HAP-1 (cell line): ENCODE measurements around the gene SLC16A8.

ENCODE experiments used
- DNase-seq, 2 experiments: peaks; one replicate each; pipeline ENCODE4 v3.0.0-alpha.2; 2016 to 2020; ENCODE audit warnings: low spot score in 2 of 2
- H3K27me3 ChIP-seq: fragments of 250-450 bp; sonication (Bioruptor Pico); 2 replicates; pipeline ENCODE4 v1.5.1; 2020; ENCODE audit warnings: low read depth, mild to moderate bottlenecking, moderate library complexity
- H3K36me3 ChIP-seq: fragments of 250-450 bp; sonication (Bioruptor Pico); replicated peaks from 2 replicates; pipeline ENCODE4 v1.5.1; 2020; ENCODE audit warnings: mild to moderate bottlenecking
- H3K4me1 ChIP-seq: fragments of 250-450 bp; sonication (Bioruptor Pico); 2 replicates; pipeline ENCODE4 v1.5.1; 2020; ENCODE audit warnings: mild to moderate bottlenecking
- H3K4me3 ChIP-seq: fragments of 250-450 bp; sonication (Bioruptor Pico); 2 replicates; pipeline ENCODE4 v1.5.1; 2020; ENCODE audit warnings: mild to moderate bottlenecking, moderate library complexity
- H3K9me3 ChIP-seq: fragments of 250-450 bp; sonication (Bioruptor Pico); 2 replicates; pipeline ENCODE4 v1.5.1; 2020; ENCODE audit warnings: mild to moderate bottlenecking, moderate library complexity
- in situ Hi-C: fragments of 300-500 bp; cut with MboI; formaldehyde crosslinking; loops from 3 replicates; pipeline ENCODE4 v1.14.3; 2020; ENCODE audit warnings: low sequenced_read_pairs, inconsistent platforms, mixed read lengths

SLC16A8 gene

GRCh38 chr22:38067761-38068360 lies 16.1 kb downstream of the SLC16A8 start:
- H3K4me3 ChIP-seq = no peak overlapping the region
- no peaks in the 10 kb centered on the region for H3K9me3 ChIP-seq
- no peaks in the 10 kb centered on the region for H3K4me1 ChIP-seq
- no peak for DNase-seq
- no peaks in the 10 kb centered on the region for H3K27me3 ChIP-seq
- in situ Hi-C loops = no loop called here
- peaks cover 27% of the 10 kb centered on the region for H3K36me3 ChIP-seq

DNA sequence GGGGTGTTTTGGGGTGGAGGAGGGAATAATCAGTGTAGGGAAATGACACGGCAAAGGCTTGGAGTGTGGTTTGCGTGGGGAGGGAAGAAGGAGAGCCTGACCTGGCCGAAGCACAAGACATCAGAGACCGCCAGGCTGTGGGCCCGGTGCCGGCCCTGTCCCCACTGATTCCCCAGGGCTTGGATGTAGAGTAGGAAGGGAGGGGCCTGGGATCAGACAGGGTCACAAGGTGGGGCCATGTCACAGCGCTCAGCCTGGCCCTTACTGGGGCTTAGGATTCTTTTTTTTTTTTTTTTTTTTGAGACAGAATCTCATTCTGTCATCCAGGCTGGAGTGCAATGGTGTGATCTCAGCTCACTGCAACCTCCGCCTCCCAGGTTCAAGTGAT lies 17.0 kb downstream of the SLC16A8 start:
- H3K9me3 ChIP-seq = no peaks in the 10 kb centered on the region
- no peak for DNase-seq
- in situ Hi-C loops = no loop called here
- peaks cover 27% of the 10 kb centered on the region for H3K36me3 ChIP-seq
- H3K4me1 ChIP-seq = no peaks in the 10 kb centered on the region
- no peak overlapping the region for H3K4me3 ChIP-seq
- H3K27me3 ChIP-seq = no peaks in the 10 kb centered on the region

- Histone ChIP-seq H3K9me3 (no peaks in the 10 kb centered on the region), H3K27me3 (no peaks in the 10 kb centered on the region), H3K4me1 (no peaks in the 10 kb centered on the region), H3K4me3 (no peak overlapping the region), H3K36me3 (peaks cover 24% of the 10 kb centered on the region)
- in situ Hi-C loops = no loop called here
- no peak for DNase-seq
Measured at GRCh38 chr22:38066381-38067027, 17.5 kb downstream of the SLC16A8 start.

DNA sequence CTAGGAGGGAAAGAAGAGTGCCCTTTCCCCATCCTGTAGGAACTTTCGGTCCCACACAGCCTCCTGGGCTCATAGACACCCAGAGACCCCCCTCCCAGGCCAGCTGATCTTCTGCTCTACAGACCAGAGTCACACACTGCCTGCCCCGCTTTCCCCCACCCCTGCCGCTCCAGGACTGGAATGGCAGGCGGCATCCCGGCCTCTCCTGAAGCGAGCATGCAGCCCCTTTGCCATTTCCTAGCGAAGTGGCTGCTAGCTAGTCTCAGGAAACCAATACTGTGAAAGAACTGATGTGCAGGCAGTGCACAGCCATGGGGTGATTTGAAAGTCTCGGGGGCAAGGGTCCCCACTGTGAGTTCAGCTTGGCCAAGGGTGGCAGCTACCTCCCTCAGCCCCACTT lies 18.4 kb downstream of the SLC16A8 start:
- in situ Hi-C loops = no loop called here
- no peak for DNase-seq
- H3K27me3 ChIP-seq = no peaks in the 10 kb centered on the region
- H3K4me3 ChIP-seq = no peak overlapping the region
- no peaks in the 10 kb centered on the region for H3K4me1 ChIP-seq
- H3K9me3 ChIP-seq = no peaks in the 10 kb centered on the region
- peaks cover 22% of the 10 kb centered on the region for H3K36me3 ChIP-seq

GRCh38 chr22:38062791-38063190 lies 21.2 kb downstream of the SLC16A8 start:
- H3K36me3 ChIP-seq = peaks cover 19% of the 10 kb centered on the region
- in situ Hi-C loops = no loop called here

DNA sequence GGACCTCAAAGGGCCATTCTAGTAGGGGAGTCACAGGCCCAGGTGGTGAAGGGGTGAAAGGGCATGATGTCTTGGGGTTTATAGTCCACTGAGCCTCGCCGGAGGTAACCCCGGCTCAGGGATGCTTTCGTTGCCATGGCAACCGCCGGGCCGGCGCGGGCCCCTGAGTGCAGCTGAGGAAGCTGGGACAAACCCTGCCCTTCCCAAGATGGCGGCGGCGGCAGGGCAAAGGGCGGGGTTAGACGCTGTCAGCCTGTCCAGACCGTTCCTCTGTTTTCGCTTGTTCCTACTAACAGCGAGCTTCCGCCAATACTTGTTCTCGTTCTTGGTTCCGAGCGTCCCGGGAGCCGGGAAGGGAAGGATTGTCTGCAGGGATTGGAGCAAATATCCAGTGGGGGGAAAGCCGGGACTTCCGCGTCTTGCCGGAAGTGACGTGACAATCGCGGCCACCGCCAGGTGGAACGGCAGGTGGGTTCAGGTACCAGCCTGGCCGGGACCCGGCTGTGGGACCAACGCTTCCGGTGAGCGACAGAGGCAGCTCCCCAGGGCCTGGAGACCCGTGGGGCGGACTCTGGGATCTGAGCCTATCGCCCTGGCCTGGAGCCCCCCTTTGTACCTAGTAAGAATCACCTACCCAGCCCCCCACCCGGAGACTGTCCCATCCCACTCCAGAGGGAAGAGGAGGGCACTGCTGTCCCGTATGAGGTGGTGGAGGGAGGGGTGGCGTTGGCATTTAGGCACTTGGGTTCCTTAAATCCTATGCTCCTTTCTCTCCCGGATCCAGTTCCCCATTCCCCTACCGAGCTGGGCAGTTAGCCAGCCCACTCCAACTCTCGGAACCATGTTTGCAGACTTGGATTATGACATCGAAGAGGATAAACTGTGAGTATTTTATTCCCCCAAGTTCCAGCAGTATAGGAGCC lies 26.8 kb downstream of the SLC16A8 start, which contains the start of gene PICK1:
Gene PICK1, plus strand, starts transcription at position 436 of the 923 bp plus-strand sequence. Its CDS starts 406 bp downstream, at position 842.
- in situ Hi-C loops = no loop called here
- DNase-seq = peak; percentile 86 to 91
- H3K4me1 ChIP-seq = peaks cover 5% of the 10 kb centered on the region; the same call in 1 of the 2 replicates

More at GRCh38 chr22:38062791-38063190, 21.2 kb downstream of the SLC16A8 start:
- Histone ChIP-seq H3K4me1 (peaks cover 4% of the 10 kb centered on the region; the same call in 1 of the 2 replicates), H3K4me3 (no peak overlapping the region), H3K27me3 (no peaks in the 10 kb centered on the region), H3K9me3 (no peaks in the 10 kb centered on the region)
- DNase-seq = no peak

DNA sequence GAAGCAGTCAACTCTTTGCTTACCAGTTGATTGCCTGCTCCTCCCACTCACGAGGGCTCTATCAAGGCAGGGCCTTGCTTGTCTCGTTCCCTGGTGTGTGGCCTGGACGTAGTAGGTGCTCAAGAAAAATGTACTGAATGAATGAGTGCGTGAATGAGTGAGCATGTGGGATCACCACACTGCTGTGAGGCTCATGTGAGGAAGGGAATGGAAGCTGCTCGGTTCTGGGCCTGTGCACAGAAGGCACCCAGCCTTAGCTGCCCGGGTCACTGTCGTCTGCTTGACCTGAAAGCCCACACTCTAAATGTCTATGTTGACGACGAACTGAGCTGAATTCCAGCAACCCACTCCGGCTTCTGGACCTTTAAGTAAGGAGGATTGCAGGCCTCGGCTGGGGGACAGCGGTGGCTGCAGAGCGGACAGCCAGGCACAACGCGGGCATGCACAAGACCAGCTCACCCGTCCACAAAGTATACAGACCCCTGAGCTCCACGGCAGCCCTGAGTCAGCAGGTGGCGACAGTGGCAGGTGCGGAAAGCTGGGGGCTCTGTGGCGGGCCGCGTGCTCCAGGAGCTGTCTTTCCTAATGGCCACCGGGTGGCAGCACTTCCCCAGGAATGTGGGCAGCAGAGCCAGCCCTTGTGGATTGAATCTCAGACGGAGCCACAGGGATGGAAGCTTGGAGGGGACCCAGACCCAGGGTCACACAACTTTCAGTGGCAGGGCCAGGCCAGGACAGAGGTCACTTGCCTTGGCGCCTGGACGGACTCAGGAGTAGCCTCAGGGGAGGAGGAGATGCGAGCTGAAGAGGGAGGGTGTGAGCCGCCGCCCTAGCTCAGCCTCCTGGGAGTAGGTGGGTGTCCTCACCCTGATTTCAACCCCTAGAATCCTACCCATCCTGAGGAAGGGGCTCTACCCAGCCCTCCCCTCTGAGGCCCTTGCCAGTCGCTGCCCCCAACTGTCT lies 31.8 kb downstream of the SLC16A8 start:
- DNase-seq = peak; percentile 83 to 91
- no peaks in the 10 kb centered on the region; the same call in 1 of the 2 replicates for H3K4me1 ChIP-seq
- peaks cover 5% of the 10 kb centered on the region; the same call in 1 of the 2 replicates for H3K27me3 ChIP-seq
- in situ Hi-C loops = loop anchor here (5.0 kb wide), 1 partner anchor 520 kb away; the partner anchor contains the start of gene DMC1
- no peak overlapping the region for H3K4me3 ChIP-seq
- H3K9me3 ChIP-seq = no peaks in the 10 kb centered on the region
- no peaks in the 10 kb centered on the region for H3K36me3 ChIP-seq

More for the DNA sequence above, 26.8 kb downstream of the SLC16A8 start, which contains the start of gene PICK1:
- Histone ChIP-seq H3K4me3 (peak within 1 kb of the TSS; percentile 62), H3K36me3 (peaks cover 5% of the 10 kb centered on the region), H3K9me3 (no peaks in the 10 kb centered on the region), H3K27me3 (no peaks in the 10 kb centered on the region)

- no peaks in the 10 kb centered on the region for H3K4me1 ChIP-seq
- H3K9me3 ChIP-seq = no peaks in the 10 kb centered on the region
- no peak overlapping the region for H3K4me3 ChIP-seq
- DNase-seq = no peak
- in situ Hi-C loops = loop anchor here (5.0 kb wide), 1 partner anchor 521 kb away; the partner anchor contains the start of gene DMC1
- H3K36me3 ChIP-seq = no peaks in the 10 kb centered on the region
- peaks cover 5% of the 10 kb centered on the region; the same call in 1 of the 2 replicates for H3K27me3 ChIP-seq
Measured at GRCh38 chr22:38051261-38051660, 32.7 kb downstream of the SLC16A8 start.

DNA sequence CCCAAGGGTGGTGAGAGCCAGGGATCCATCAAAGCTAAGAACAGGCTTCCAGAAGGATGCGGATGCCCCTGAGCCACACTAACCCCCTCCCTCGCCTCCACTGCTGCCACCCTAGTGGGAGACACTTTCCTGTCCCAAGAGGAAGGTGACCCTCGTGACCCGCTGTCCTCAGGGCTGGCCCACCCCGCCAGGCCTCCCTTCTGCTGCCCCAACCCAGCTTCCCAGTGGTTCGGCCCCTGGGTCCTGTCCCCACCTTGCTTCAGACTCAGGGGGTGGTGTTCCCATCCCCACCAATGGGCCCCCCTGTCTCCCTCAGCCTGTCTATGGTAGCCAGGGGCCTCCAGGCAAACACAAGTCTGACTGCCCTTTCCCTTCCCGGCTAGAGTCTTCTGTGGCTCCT lies 33.3 kb downstream of the SLC16A8 start:
- Histone ChIP-seq H3K4me1 (no peaks in the 10 kb centered on the region), H3K36me3 (no peaks in the 10 kb centered on the region), H3K9me3 (no peaks in the 10 kb centered on the region), H3K27me3 (peaks cover 5% of the 10 kb centered on the region; the same call in 1 of the 2 replicates), H3K4me3 (no peak overlapping the region)
- no peak for DNase-seq
- in situ Hi-C loops = loop anchor here (5.0 kb wide), 1 partner anchor 522 kb away; the partner anchor contains the start of gene DMC1

DNA sequence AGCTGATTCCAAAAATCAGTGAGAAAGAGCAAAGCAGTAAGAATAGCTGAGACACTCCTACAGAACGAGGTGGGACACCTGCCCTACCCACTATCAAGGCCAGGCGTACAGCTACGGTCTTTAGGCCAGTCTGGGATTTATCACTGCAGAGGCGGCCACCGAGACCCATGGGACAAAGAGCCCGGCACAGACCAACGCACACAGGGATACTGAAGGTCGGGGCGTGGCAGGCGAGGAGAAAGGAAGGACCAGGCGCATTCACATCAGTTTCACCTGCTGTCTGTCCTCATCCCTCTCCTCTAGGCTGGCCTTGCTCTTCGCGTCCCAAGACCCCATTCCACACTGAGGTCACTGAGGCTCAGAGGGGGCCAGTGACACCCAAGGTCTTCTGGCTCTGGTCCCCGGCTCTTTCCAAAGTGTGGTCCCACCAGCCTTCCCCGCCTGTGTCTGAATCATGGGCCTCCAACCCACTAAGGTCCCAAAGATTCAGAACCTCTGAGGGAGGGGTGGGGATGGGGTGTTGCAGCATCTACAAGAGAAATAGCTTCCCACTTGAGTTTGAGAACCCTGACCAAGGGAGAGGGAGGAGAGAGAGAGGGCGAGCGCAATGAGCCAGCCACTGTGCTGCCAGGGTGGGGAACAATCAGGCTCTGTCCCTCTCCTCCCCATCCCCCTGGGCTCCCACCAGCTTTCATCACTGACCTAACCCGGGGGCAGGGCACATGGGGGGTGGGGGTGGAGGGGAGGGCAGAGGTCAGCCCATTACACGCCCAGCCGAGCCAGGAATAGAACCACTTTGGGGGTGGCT lies 34.0 kb downstream of the SLC16A8 start:
- in situ Hi-C loops = loop anchor here (5.0 kb wide), 1 partner anchor 522 kb away; the partner anchor contains the start of gene DMC1
- no peaks in the 10 kb centered on the region for H3K36me3 ChIP-seq
- H3K4me3 ChIP-seq = no peak overlapping the region
- no peaks in the 10 kb centered on the region for H3K4me1 ChIP-seq
- H3K27me3 ChIP-seq = peaks cover 5% of the 10 kb centered on the region; the same call in 1 of the 2 replicates
- DNase-seq = no peak
- no peaks in the 10 kb centered on the region for H3K9me3 ChIP-seq

DNA sequence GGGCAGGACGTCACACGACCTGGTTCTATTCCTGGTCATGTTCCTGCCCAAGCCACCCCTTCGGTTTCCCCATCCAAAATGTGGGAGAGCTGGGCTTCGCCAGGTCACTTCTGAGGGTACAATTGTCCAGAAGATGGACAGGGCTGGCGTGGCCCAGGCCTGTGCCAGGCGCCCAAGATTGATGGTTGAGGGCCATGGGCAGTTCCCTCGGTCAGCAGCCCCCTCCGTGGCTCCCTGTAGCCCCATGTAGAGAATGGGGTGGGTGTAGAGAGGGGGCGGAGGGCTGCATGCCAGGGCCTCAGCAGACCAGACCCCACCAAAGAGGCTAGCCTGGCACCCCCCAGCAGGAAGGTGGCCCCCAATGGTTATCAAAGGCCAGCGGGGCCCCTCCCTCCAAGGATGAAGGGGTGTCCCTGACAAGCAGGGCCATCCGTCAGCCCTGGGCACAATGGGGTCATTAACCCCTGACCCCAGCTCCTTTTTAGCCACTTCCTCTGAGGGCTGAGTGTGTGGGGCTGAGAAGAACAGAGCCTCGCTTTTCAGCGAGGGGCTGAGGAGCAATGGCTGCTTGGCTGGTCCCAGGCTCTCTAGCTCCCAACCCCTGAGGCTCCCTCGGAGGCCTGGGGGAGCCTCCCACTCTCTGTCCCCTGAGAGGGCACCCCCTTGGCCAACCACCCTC lies 37.8 kb downstream of the SLC16A8 start:
- Histone ChIP-seq H3K9me3 (no peaks in the 10 kb centered on the region), H3K27me3 (peaks cover 5% of the 10 kb centered on the region; the same call in 1 of the 2 replicates), H3K36me3 (no peaks in the 10 kb centered on the region), H3K4me3 (no peak overlapping the region), H3K4me1 (no peaks in the 10 kb centered on the region)
- no peak for DNase-seq
- in situ Hi-C loops = no loop called here
